Karpas-422 (cell line): ENCODE data around the gene TNFAIP1. TPM values are rescaled to one million over a fixed set of nuclear protein-coding genes. Genes with fewer than 3 reads are reported as not detected.

ENCODE experiments used
- DNase-seq: peaks from one replicate; pipeline ENCODE4 v3.0.0-alpha.2; 2015
- H2AFZ ChIP-seq: fragments of 200-600 bp; sonication (generic); 2 replicates; pipeline ENCODE4 v1.6.1; 2014; ENCODE audit warnings: antibody characterized with exemption, low read length, mixed read lengths
- H3K27ac ChIP-seq: fragments of 200-600 bp; sonication (generic); 2 replicates; pipeline ENCODE4 v1.5.1; 2014; ENCODE audit warnings: mild to moderate bottlenecking, low read length, moderate library complexity
- H3K27me3 ChIP-seq: fragments of 200-600 bp; sonication (generic); 2 replicates; pipeline ENCODE4 v1.6.1; 2014; ENCODE audit warnings: low read length, mixed read lengths
- H3K36me3 ChIP-seq: fragments of 200-600 bp; sonication (generic); 2 replicates; pipeline ENCODE4 v1.6.1; 2014; ENCODE audit warnings: low read length, mixed read lengths; ENCODE audit not compliant: insufficient read depth
- H3K4me1 ChIP-seq: fragments of 200-600 bp; sonication (generic); 2 replicates; pipeline ENCODE4 v1.6.1; 2014; ENCODE audit warnings: mild to moderate bottlenecking, low read length, mixed read lengths
- H3K4me2 ChIP-seq: fragments of 200-600 bp; sonication (generic); 2 replicates; pipeline ENCODE4 v1.6.1; 2014; ENCODE audit warnings: low read length, low read depth, mild to moderate bottlenecking; ENCODE audit not compliant: poor library complexity, severe bottlenecking
- H3K4me3 ChIP-seq: fragments of 200-600 bp; sonication (generic); 2 replicates; pipeline ENCODE4 v1.5.1; 2014; ENCODE audit warnings: mild to moderate bottlenecking, antibody characterized with exemption, low read length, mixed read lengths
- H3K79me2 ChIP-seq: fragments of 200-600 bp; sonication (generic); 2 replicates; pipeline ENCODE4 v1.6.1; 2014; ENCODE audit warnings: mild to moderate bottlenecking, low read length, mixed read lengths
- H3K9ac ChIP-seq: fragments of 200-600 bp; sonication (generic); 2 replicates; pipeline ENCODE4 v1.6.0; 2014; ENCODE audit warnings: low read length
- H3K9me2 ChIP-seq: fragments of 200-600 bp; sonication (generic), shearing (Covaris generic); replicated peaks from 2 replicates; pipeline ENCODE4 v1.6.0; 2014; ENCODE audit warnings: mild to moderate bottlenecking, low read length, moderate library complexity; ENCODE audit not compliant: insufficient read depth
- H3K9me3 ChIP-seq: fragments of 300-700, 200-600 bp; sonication (generic); 2 replicates; pipeline ENCODE4 v1.6.1; 2014; ENCODE audit warnings: low read length, mixed read lengths
- H4K20me1 ChIP-seq: fragments of 200-600 bp; sonication (generic); 2 replicates; pipeline ENCODE4 v1.6.1; 2014; ENCODE audit warnings: mild to moderate bottlenecking, antibody characterized with exemption, low read length, low read depth; ENCODE audit not compliant: insufficient read depth
- total RNA-seq: library from RNA; depleted of rRNA; stranded (reverse); fragments of >200 nt; shearing (Covaris generic); gene quantifications from 2 replicates; pipeline ENCODE4 v1.2.3, GENCODE V29; 2014; ENCODE audit warnings: low replicate concordance

TNFAIP1 gene
- total RNA-seq, 1 experiment from 2014 or later: 8.5 TPM

GRCh38 chr17:28367641-28368305, 32.2 kb downstream of the TNFAIP1 start:
- Histone ChIP-seq H3K4me1 (peaks cover 8% of the 10 kb centered on the region), H3K27me3 (no peaks in the 10 kb centered on the region), H3K27ac (no peak overlapping the region), H3K36me3 (no peaks in the 10 kb centered on the region; the same call in 1 of the 2 replicates), H3K9ac (no peak overlapping the region), H3K4me3 (no peak overlapping the region), H3K9me2 (no peaks in the 10 kb centered on the region), H3K9me3 (no peaks in the 10 kb centered on the region), H4K20me1 (peaks cover 4% of the 10 kb centered on the region), H2AFZ (no peak overlapping the region), H3K4me2 (no peak overlapping the region), H3K79me2 (peaks cover 11% of the 10 kb centered on the region)
- no peak for DNase-seq

- Histone ChIP-seq H3K36me3 (no peaks in the 10 kb centered on the region; the same call in 1 of the 2 replicates), H3K4me2 (no peak overlapping the region)
Measured at GRCh38 chr17:28368306-28368831, 32.8 kb downstream of the TNFAIP1 start.

GRCh38 chr17:28368915-28369683, 33.5 kb downstream of the TNFAIP1 start:
- H3K79me2 ChIP-seq: peaks cover 24% of the 10 kb centered on the region
- H3K4me2 ChIP-seq: no peak overlapping the region
- no peak overlapping the region for H3K4me3 ChIP-seq
- no peak overlapping the region for H3K9ac ChIP-seq
- no peak overlapping the region for H2AFZ ChIP-seq
- H3K27me3 ChIP-seq: no peaks in the 10 kb centered on the region
- no peaks in the 10 kb centered on the region for H3K36me3 ChIP-seq
- H3K4me1 ChIP-seq: peaks cover 17% of the 10 kb centered on the region
- H3K27ac ChIP-seq: no peak overlapping the region
- H4K20me1 ChIP-seq: peaks cover 14% of the 10 kb centered on the region
- H3K9me2 ChIP-seq: no peaks in the 10 kb centered on the region
- DNase-seq: no peak
- no peaks in the 10 kb centered on the region for H3K9me3 ChIP-seq

More at GRCh38 chr17:28368306-28368831, 32.8 kb downstream of the TNFAIP1 start:
- Histone ChIP-seq H3K4me1 (peaks cover 13% of the 10 kb centered on the region), H3K4me3 (no peak overlapping the region), H3K9ac (no peak overlapping the region), H3K27ac (no peak overlapping the region), H3K9me3 (no peaks in the 10 kb centered on the region), H2AFZ (no peak overlapping the region), H3K9me2 (no peaks in the 10 kb centered on the region), H3K79me2 (peaks cover 17% of the 10 kb centered on the region), H4K20me1 (peaks cover 10% of the 10 kb centered on the region), H3K27me3 (no peaks in the 10 kb centered on the region)
- DNase-seq: no peak

- no peak overlapping the region for H3K27ac ChIP-seq
- H3K4me2 ChIP-seq: no peak overlapping the region
Measured at GRCh38 chr17:28369684-28370034, 34.1 kb downstream of the TNFAIP1 start.

GRCh38 chr17:28370035-28370743, 34.6 kb downstream of the TNFAIP1 start, which contains the start of gene VTN:
TSS of gene VTN (minus strand) at chr17:28370307. CDS start at chr17:28370203, 104 bp downstream.
- no peak for DNase-seq
- Histone ChIP-seq H3K79me2 (peaks cover 35% of the 10 kb centered on the region), H3K9me3 (no peaks in the 10 kb centered on the region), H3K4me2 (peak within 1 kb of the TSS; percentile 69), H3K36me3 (no peaks in the 10 kb centered on the region), H3K4me1 (peaks cover 17% of the 10 kb centered on the region), H3K27me3 (no peaks in the 10 kb centered on the region), H3K27ac (peak within 1 kb of the TSS; percentile 67), H3K4me3 (peak within 1 kb of the TSS; percentile 89), H4K20me1 (peaks cover 14% of the 10 kb centered on the region), H3K9ac (peak within 1 kb of the TSS; percentile 50), H2AFZ (peak within 1 kb of the TSS; percentile 41; the same call in 1 of the 2 replicates), H3K9me2 (no peaks in the 10 kb centered on the region)

More at GRCh38 chr17:28369684-28370034, 34.1 kb downstream of the TNFAIP1 start:
- Histone ChIP-seq H3K36me3 (no peaks in the 10 kb centered on the region), H3K9me2 (no peaks in the 10 kb centered on the region), H3K9me3 (no peaks in the 10 kb centered on the region), H2AFZ (no peak overlapping the region), H3K79me2 (peaks cover 30% of the 10 kb centered on the region), H3K4me3 (no peak overlapping the region), H3K9ac (no peak overlapping the region), H4K20me1 (peaks cover 14% of the 10 kb centered on the region), H3K4me1 (peaks cover 17% of the 10 kb centered on the region), H3K27me3 (no peaks in the 10 kb centered on the region)
- peak; percentile 55 for DNase-seq

- Histone ChIP-seq H3K9ac (peak overlapping the region; percentile 50), H2AFZ (peak overlapping the region; percentile 41; the same call in 1 of the 2 replicates), H3K36me3 (no peaks in the 10 kb centered on the region)
Measured at GRCh38 chr17:28370744-28371103, 35.2 kb downstream of the TNFAIP1 start.

GRCh38 chr17:28371245-28372202, 36.0 kb downstream of the TNFAIP1 start, which contains the start of gene SARM1:
TSS of gene SARM1 (plus strand) at chr17:28371694. CDS start at chr17:28372033, 339 bp downstream.
- Histone ChIP-seq H3K27me3 (no peaks in the 10 kb centered on the region), H3K4me1 (peaks cover 17% of the 10 kb centered on the region), H4K20me1 (peaks cover 14% of the 10 kb centered on the region), H3K4me3 (peak within 1 kb of the TSS; percentile 89), H3K9me3 (no peaks in the 10 kb centered on the region), H3K9ac (peak within 1 kb of the TSS; percentile 97), H2AFZ (peak within 1 kb of the TSS; percentile 41; the same call in 1 of the 2 replicates), H3K9me2 (no peaks in the 10 kb centered on the region), H3K27ac (peak within 1 kb of the TSS; percentile 90), H3K4me2 (peak within 1 kb of the TSS; percentile 98), H3K36me3 (no peaks in the 10 kb centered on the region), H3K79me2 (peaks cover 41% of the 10 kb centered on the region)
- DNase-seq: peak; percentile 98

More at GRCh38 chr17:28370744-28371103, 35.2 kb downstream of the TNFAIP1 start:
- H4K20me1 ChIP-seq: peaks cover 14% of the 10 kb centered on the region
- peak overlapping the region; percentile 67 for H3K27ac ChIP-seq
- DNase-seq: no peak
- no peaks in the 10 kb centered on the region for H3K9me2 ChIP-seq
- peaks cover 37% of the 10 kb centered on the region for H3K79me2 ChIP-seq
- H3K27me3 ChIP-seq: no peaks in the 10 kb centered on the region
- peak overlapping the region; percentile 69 for H3K4me2 ChIP-seq
- H3K4me3 ChIP-seq: peak overlapping the region; percentile 89
- peaks cover 17% of the 10 kb centered on the region for H3K4me1 ChIP-seq
- H3K9me3 ChIP-seq: no peaks in the 10 kb centered on the region
